Loucy (cell line): ENCODE data around the gene WWOX.

Experiments
- H2AFZ ChIP-seq: fragments of 200-600 bp; sonication (generic); 2 replicates; pipeline ENCODE4 v1.6.0; 2016; ENCODE audit warnings: antibody characterized with exemption, mild to moderate bottlenecking, low read length, moderate library complexity
- H3F3A ChIP-seq: fragments of 200-600 bp; 2 replicates; pipeline ENCODE4 v1.6.0; 2016; ENCODE audit warnings: antibody characterized with exemption, low read depth, mild to moderate bottlenecking
- H3K27me3 ChIP-seq: fragments of 200-600 bp; sonication (generic); 2 replicates; pipeline ENCODE4 v1.6.1; 2014; ENCODE audit warnings: low read length, mild to moderate bottlenecking; ENCODE audit not compliant: insufficient read depth, poor library complexity, severe bottlenecking
- H3K36me3 ChIP-seq: fragments of 200-600 bp; sonication (generic); 2 replicates; pipeline ENCODE4 v1.6.1; 2016; ENCODE audit warnings: low read length; ENCODE audit not compliant: insufficient read depth
- H3K4me1 ChIP-seq: fragments of 200-600 bp; sonication (generic); 2 replicates; pipeline ENCODE4 v1.5.1; 2014; ENCODE audit warnings: low read length, mild to moderate bottlenecking; ENCODE audit not compliant: insufficient read depth, poor library complexity, severe bottlenecking
- H3K4me2 ChIP-seq: fragments of 200-600 bp; sonication (generic); 2 replicates; pipeline ENCODE4 v1.6.0; 2014; ENCODE audit warnings: antibody characterized with exemption, low read length, low read depth, mild to moderate bottlenecking; ENCODE audit not compliant: poor library complexity, severe bottlenecking
- H3K4me3 ChIP-seq: fragments of 200-600 bp; sonication (generic); 2 replicates; pipeline ENCODE4 v1.5.1; 2014; ENCODE audit warnings: low read length, mild to moderate bottlenecking, mixed read lengths; ENCODE audit not compliant: poor library complexity, severe bottlenecking
- H3K79me2 ChIP-seq: fragments of 200-600 bp; sonication (generic); 2 replicates; pipeline ENCODE4 v1.6.1; 2014; ENCODE audit warnings: low read length; ENCODE audit not compliant: insufficient read depth
- H3K9ac ChIP-seq: fragments of 200-600 bp; sonication (generic); 2 replicates; pipeline ENCODE4 v1.6.0; 2014; ENCODE audit warnings: mild to moderate bottlenecking, low read depth, low read length, moderate library complexity; ENCODE audit not compliant: poor library complexity, severe bottlenecking
- H3K9me2 ChIP-seq: fragments of 200-600 bp; sonication (generic); replicated peaks from 2 replicates; pipeline ENCODE4 v1.6.1; 2016; ENCODE audit warnings: low read depth, low read length, mixed read lengths
- H3K9me3 ChIP-seq: fragments of 200-600 bp; sonication (generic); 2 replicates; pipeline ENCODE4 v1.6.1; 2014; ENCODE audit warnings: mild to moderate bottlenecking, antibody characterized with exemption, low read length, low read depth; ENCODE audit not compliant: insufficient read depth
- H4K20me1 ChIP-seq: fragments of 200-600 bp; sonication (generic); 2 replicates; pipeline ENCODE4 v1.6.0; 2014; ENCODE audit warnings: antibody characterized with exemption, low read length, mild to moderate bottlenecking; ENCODE audit not compliant: insufficient read depth, poor library complexity, severe bottlenecking
- EZH2phosphoT487 ChIP-seq: fragments of 200-600 bp; IDR thresholded peaks from 2 replicates; pipeline ENCODE4 v1.6.1; 2018; ENCODE audit warnings: antibody characterized with exemption, mild to moderate bottlenecking, moderate library complexity, borderline replicate concordance
- TF ChIP-seq, protein P1 (sequence below): fragments of 200-600 bp; sonication (generic); conservative IDR thresholded peaks from 2 replicates; pipeline ENCODE4 v1.5.1; 2014; ENCODE audit warnings: mild to moderate bottlenecking, antibody characterized with exemption, low read length

WWOX gene

DNA sequence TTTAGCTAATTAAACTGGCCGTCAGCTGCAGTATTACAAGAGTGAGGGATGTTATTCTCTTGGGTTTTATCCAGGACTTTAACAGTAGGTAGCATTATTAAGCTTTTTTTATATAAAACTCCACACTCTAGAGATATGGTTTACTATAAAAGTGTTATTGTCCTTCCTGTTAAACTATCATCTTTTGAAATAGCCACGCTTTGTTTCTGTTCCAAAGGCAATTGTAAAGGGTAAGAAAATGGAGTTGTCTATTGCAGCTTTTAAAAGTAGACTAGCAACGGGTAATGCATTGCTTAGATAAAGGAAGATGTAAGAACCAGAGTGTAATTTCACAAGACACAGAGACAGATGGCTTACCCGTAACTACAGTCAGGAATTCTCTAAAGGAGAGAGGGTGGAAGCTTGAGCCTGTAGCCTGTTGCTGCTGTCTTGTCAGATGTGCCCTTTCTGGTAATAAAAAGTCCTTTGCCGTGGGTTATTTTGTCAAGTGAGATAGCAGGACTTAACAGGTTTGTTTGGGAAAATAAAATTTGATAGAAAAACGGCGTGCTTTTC lies 56.4 kb downstream of the WWOX start:
- Histone ChIP-seq H3K4me1 (peaks cover 7% of the 10 kb centered on the region), H4K20me1 (no peaks in the 10 kb centered on the region), H3F3A (no peaks in the 10 kb centered on the region), H3K9me2 (no peaks in the 10 kb centered on the region), H3K9ac (no peak overlapping the region), H3K79me2 (no peaks in the 10 kb centered on the region), H3K27me3 (no peaks in the 10 kb centered on the region), H3K9me3 (0 out of 2 replicates have a peak, but pooled peaks cover 4% of the 10 kb centered on the region), H3K4me2 (no peak overlapping the region), H3K4me3 (no peak overlapping the region), H2AFZ (no peak overlapping the region), H3K36me3 (no peaks in the 10 kb centered on the region)
- TF ChIP-seq, protein P1, sequence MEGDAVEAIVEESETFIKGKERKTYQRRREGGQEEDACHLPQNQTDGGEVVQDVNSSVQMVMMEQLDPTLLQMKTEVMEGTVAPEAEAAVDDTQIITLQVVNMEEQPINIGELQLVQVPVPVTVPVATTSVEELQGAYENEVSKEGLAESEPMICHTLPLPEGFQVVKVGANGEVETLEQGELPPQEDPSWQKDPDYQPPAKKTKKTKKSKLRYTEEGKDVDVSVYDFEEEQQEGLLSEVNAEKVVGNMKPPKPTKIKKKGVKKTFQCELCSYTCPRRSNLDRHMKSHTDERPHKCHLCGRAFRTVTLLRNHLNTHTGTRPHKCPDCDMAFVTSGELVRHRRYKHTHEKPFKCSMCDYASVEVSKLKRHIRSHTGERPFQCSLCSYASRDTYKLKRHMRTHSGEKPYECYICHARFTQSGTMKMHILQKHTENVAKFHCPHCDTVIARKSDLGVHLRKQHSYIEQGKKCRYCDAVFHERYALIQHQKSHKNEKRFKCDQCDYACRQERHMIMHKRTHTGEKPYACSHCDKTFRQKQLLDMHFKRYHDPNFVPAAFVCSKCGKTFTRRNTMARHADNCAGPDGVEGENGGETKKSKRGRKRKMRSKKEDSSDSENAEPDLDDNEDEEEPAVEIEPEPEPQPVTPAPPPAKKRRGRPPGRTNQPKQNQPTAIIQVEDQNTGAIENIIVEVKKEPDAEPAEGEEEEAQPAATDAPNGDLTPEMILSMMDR = no peak
- TF ChIP-seq EZH2phosphoT487 = no peak

DNA sequence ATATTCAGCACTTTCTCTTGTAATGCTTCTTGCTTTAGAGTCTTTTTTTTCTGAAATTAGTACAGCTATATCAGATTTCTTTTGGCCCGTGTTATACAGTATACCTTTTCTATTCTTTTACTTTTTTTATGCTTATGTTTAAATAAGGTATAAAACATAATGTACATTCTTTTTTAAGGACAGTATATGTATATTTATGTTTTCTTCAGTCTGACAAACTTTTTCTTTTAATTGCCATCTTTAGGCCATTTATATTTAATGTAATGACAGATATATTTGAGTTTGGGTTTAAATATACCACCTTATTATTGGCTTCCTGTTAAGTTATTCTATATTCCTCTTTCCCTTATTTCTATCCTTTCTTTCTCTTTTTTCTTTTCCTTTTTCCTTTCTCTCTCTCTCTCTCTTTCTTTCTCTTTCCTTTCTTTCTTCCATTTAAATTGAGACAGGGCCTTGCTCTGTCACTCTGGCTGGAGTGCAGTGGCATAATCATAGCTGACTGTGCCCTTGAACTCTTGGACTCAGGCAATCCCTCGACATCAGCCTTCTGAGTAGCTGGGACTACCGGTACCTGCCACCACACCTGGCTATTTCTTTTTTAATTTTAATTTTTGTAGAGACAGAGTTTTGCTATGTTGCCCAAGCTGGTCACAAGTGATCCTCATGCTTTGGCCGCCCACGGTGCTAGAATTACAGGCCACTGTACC lies 61.7 kb downstream of the WWOX start:
- Histone ChIP-seq H3K79me2 (no peaks in the 10 kb centered on the region), H4K20me1 (no peaks in the 10 kb centered on the region), H3K9ac (no peak overlapping the region), H3K4me1 (no peaks in the 10 kb centered on the region), H3K9me3 (0 out of 2 replicates have a peak, but pooled peaks cover 4% of the 10 kb centered on the region), H3K27me3 (no peaks in the 10 kb centered on the region), H2AFZ (no peak overlapping the region), H3K36me3 (no peaks in the 10 kb centered on the region; the same call in 1 of the 2 replicates), H3K4me2 (no peak overlapping the region), H3F3A (no peaks in the 10 kb centered on the region), H3K4me3 (no peak overlapping the region), H3K9me2 (no peaks in the 10 kb centered on the region)
- TF ChIP-seq, protein P1 = no peak
- no peak for TF ChIP-seq EZH2phosphoT487

DNA sequence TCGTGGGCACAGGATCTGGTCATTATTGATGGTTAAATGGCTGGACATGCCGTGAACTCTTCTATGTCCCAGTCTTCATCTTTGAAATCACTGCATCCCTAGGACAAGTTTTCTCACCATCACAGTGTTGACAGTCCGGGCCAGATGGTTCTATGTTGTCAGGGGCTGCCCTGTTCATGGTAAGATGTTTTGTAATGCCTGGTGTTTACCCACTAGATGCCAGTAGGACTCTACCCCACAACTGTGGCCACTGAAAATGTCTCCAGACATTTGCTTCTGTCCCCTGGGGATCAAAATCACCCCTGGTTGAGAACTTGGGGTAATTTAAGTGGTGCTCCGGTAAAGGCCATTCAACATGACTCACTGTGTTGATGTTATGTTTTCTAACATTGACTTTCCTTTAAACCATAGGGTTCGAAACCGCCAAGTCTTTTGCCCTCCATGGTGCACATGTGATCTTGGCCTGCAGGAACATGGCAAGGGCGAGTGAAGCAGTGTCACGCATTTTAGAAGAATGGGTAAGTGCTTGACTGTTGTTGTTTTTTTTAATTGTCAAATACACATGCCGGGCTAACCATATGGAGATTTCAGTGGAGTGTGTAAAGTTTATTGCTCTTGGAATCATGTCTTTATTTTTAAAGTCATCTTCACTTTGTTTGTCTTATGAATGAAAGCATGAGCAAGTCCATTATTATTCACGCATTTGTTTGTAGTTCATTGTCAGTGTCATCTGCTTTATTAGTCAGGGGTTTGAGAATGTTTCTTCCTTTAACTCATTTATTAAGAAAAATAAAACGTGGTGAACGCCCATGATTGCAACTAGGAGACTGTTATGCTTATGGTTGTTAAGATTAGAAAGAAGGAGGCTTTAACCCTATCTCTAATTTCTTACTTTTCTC lies 64.6 kb downstream of the WWOX start:
- Histone ChIP-seq H3F3A (no peaks in the 10 kb centered on the region), H4K20me1 (no peaks in the 10 kb centered on the region), H3K36me3 (no peaks in the 10 kb centered on the region; the same call in 1 of the 2 replicates), H3K9me2 (no peaks in the 10 kb centered on the region), H3K4me2 (no peak overlapping the region), H3K27me3 (no peaks in the 10 kb centered on the region), H3K4me3 (no peak overlapping the region), H3K9me3 (0 out of 2 replicates have a peak, but pooled peaks cover 4% of the 10 kb centered on the region), H3K4me1 (no peaks in the 10 kb centered on the region), H3K9ac (no peak overlapping the region), H2AFZ (no peak overlapping the region), H3K79me2 (no peaks in the 10 kb centered on the region)
- TF ChIP-seq, protein P1 = no peak
